Smooth muscle cell (in vitro differentiated cells): ENCODE measurements around the gene DNAH10. TPM values are rescaled to one million over a fixed set of nuclear protein-coding genes. Genes with fewer than 3 reads are reported as not detected.

Experiments used
- DNase-seq: peaks from one replicate; lab custom pipeline; 2025; ENCODE audit not compliant: unreplicated experiment; lab: John Stamatoyannopoulos, UW
- H2AFZ ChIP-seq: fragments of 200-600 bp; sonication (generic); 2 replicates; pipeline ENCODE4 v1.6.0; 2016; ENCODE audit warnings: antibody characterized with exemption, low read depth, mild to moderate bottlenecking
- H3F3A ChIP-seq: fragments of 200-600 bp; sonication (generic); 2 replicates; pipeline ENCODE4 v1.6.0; 2017; ENCODE audit warnings: antibody characterized with exemption, low read depth
- H3K27ac ChIP-seq: fragments of 200-600 bp; sonication (generic); 2 replicates; pipeline ENCODE4 v1.5.1; 2016; ENCODE audit warnings: low read depth, mild to moderate bottlenecking
- H3K27me3 ChIP-seq: fragments of 200-600 bp; sonication (generic); 2 replicates; pipeline ENCODE4 v1.6.1; 2016; ENCODE audit warnings: low read depth, mild to moderate bottlenecking
- H3K36me3 ChIP-seq: fragments of 200-600 bp; sonication (generic); 2 replicates; pipeline ENCODE4 v1.5.1; 2016; ENCODE audit warnings: low read depth
- H3K4me1 ChIP-seq: fragments of 200-600 bp; sonication (generic); 2 replicates; pipeline ENCODE4 v1.5.1; 2016; ENCODE audit warnings: low read depth
- H3K4me2 ChIP-seq: fragments of 200-600 bp; sonication (generic); 2 replicates; pipeline ENCODE4 v1.6.0; 2016; ENCODE audit warnings: mild to moderate bottlenecking
- H3K4me3 ChIP-seq: fragments of 200-600 bp; sonication (generic); 2 replicates; pipeline ENCODE4 v1.5.1; 2016; ENCODE audit warnings: mild to moderate bottlenecking
- H3K79me2 ChIP-seq: fragments of 200-600 bp; sonication (generic); 2 replicates; pipeline ENCODE4 v1.6.0; 2016; ENCODE audit warnings: low read depth, mild to moderate bottlenecking
- H3K9ac ChIP-seq: fragments of 200-600 bp; sonication (generic); 2 replicates; pipeline ENCODE4 v1.6.0; 2016; ENCODE audit warnings: low read depth
- H3K9me3 ChIP-seq: fragments of 200-600 bp; sonication (generic); replicated peaks from 2 replicates; pipeline ENCODE4 v1.5.1; 2016; ENCODE audit warnings: low read depth
- H4K20me1 ChIP-seq: fragments of 200-600 bp; sonication (generic); 2 replicates; pipeline ENCODE4 v1.6.0; 2016; ENCODE audit warnings: low read depth
- WGBS: methylation state at CpG from one replicate; pipeline ENCODE4 v1.1.7; 2016; ENCODE audit warnings: low lambda C conversion rate; 5-methylcytosine and 5-hydroxymethylcytosine counted together
- polyA plus RNA-seq: library from polyadenylated mRNA; unstranded; fragments of >200 nt; fragmentation: Nextera tagmentation; extraction: Ambion mirVana; gene quantifications from 2 replicates; pipeline ENCODE4 v1.2.1, GENCODE V29; 2016
- total RNA-seq: library from RNA; depleted of rRNA; stranded (reverse); fragments of >200 nt; gene quantifications from 2 replicates; pipeline ENCODE4 v1.2.3, GENCODE V29; 2014
- TF ChIP-seq, protein P1 (sequence below): fragments of 200-600 bp; sonication (generic); IDR thresholded peaks from 2 replicates; pipeline ENCODE4 v1.5.1; 2017; ENCODE audit warnings: borderline replicate concordance, mild to moderate bottlenecking, antibody characterized with exemption; ENCODE audit not compliant: insufficient read depth, poor library complexity, severe bottlenecking

The DNAH10 gene
- total and polyA plus RNA-seq, 2 experiments from 2014 or later = 1.5 to 2.2 TPM

DNA sequence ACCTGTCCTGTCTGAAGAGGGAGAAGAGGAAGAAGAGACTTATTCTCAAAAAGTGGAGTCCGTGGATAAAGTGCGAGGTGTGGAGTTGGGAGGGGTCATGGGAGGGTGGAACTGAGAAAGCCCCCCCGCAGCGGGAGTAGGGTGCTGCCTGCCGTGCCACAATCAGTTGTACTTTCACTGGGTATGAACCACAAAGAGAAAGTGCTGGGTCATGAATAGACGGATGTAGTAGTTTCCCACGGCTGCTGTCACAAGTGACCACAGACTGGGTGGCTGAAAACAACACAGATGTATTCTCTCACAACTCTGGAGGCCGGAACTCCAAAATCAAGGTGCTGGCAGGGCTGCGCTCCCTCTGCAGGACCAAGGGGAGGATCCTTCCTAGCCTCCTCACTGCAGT lies 5.5 kb downstream of the DNAH10 start:
- H3K9me3 ChIP-seq = no peaks in the 10 kb centered on the region
- DNase-seq = no peak
- H3K36me3 ChIP-seq = no peaks in the 10 kb centered on the region
- H3K4me3 ChIP-seq = no peak overlapping the region
- TF ChIP-seq, protein P1, sequence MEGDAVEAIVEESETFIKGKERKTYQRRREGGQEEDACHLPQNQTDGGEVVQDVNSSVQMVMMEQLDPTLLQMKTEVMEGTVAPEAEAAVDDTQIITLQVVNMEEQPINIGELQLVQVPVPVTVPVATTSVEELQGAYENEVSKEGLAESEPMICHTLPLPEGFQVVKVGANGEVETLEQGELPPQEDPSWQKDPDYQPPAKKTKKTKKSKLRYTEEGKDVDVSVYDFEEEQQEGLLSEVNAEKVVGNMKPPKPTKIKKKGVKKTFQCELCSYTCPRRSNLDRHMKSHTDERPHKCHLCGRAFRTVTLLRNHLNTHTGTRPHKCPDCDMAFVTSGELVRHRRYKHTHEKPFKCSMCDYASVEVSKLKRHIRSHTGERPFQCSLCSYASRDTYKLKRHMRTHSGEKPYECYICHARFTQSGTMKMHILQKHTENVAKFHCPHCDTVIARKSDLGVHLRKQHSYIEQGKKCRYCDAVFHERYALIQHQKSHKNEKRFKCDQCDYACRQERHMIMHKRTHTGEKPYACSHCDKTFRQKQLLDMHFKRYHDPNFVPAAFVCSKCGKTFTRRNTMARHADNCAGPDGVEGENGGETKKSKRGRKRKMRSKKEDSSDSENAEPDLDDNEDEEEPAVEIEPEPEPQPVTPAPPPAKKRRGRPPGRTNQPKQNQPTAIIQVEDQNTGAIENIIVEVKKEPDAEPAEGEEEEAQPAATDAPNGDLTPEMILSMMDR = no peak
- H2AFZ ChIP-seq = no peak overlapping the region
- no peak overlapping the region for H3K27ac ChIP-seq
- no peak overlapping the region for H3K9ac ChIP-seq
- H3K27me3 ChIP-seq = peaks cover 24% of the 10 kb centered on the region
- H4K20me1 ChIP-seq = no peaks in the 10 kb centered on the region
- no peaks in the 10 kb centered on the region for H3K4me1 ChIP-seq
- H3K4me2 ChIP-seq = no peak overlapping the region
- no peaks in the 10 kb centered on the region for H3F3A ChIP-seq
- no peaks in the 10 kb centered on the region for H3K79me2 ChIP-seq
- 90% methylated on average over 9 of the region's 9 CpGs for WGBS

DNA sequence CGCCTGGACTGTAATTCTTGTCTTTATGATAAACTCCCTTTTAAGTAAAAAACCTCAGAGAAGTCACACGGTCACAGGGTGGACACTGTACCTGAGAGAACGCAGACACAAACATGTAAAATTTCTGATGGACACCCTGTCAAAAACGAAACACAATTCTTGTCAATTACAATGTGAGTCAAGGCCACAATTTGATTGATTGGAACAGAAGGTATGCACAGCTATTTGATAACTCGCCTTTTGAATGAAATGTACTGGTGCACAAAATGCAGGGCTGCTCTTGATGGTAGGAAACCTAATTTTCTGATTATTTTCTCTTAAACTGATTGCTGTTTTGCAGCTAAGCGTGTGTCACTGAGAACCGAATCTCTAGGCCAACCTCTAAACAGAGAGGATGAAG lies 9.2 kb downstream of the DNAH10 start:
- Histone ChIP-seq H3F3A (no peaks in the 10 kb centered on the region), H3K79me2 (no peaks in the 10 kb centered on the region), H4K20me1 (no peaks in the 10 kb centered on the region), H3K4me2 (no peak overlapping the region), H3K27ac (no peak overlapping the region), H3K27me3 (peaks cover 13% of the 10 kb centered on the region), H3K9ac (no peak overlapping the region), H3K9me3 (no peaks in the 10 kb centered on the region), H3K4me1 (no peaks in the 10 kb centered on the region), H3K4me3 (no peak overlapping the region), H3K36me3 (no peaks in the 10 kb centered on the region), H2AFZ (no peak overlapping the region)
- WGBS = 88% methylated on average over 7 of the region's 7 CpGs
- TF ChIP-seq, protein P1 = no peak
- no peak for DNase-seq

DNA sequence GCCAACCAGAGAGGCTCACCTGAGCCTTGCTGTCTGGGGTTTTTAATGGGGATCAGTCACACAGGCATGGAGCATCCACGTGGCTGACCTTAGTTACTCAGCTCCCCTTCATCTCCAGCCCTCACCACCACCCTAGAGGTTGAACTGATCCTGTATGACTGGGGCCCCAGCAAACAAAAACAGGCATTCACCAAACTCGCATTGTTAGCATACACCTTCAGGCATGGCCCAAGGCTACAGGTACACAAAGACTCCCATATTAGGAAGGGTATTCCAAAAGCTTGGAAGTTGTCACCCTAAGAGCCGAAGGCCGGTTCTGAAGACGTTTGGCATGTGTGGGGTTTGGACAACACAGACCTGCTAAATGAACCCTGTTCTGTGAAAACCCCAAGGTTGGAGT lies 10.0 kb downstream of the DNAH10 start:
- no peaks in the 10 kb centered on the region for H3K4me1 ChIP-seq
- H4K20me1 ChIP-seq = no peaks in the 10 kb centered on the region
- H3K9ac ChIP-seq = no peak overlapping the region
- no peak overlapping the region for H2AFZ ChIP-seq
- no peak overlapping the region for H3K4me2 ChIP-seq
- H3K4me3 ChIP-seq = no peak overlapping the region
- H3K27ac ChIP-seq = no peak overlapping the region
- H3K9me3 ChIP-seq = no peaks in the 10 kb centered on the region
- WGBS = 73% methylated on average over 5 of the region's 5 CpGs
- H3K36me3 ChIP-seq = no peaks in the 10 kb centered on the region
- no peak for DNase-seq
- H3K27me3 ChIP-seq = peaks cover 13% of the 10 kb centered on the region
- H3F3A ChIP-seq = no peaks in the 10 kb centered on the region
- TF ChIP-seq, protein P1 = no peak
- no peaks in the 10 kb centered on the region for H3K79me2 ChIP-seq

DNA sequence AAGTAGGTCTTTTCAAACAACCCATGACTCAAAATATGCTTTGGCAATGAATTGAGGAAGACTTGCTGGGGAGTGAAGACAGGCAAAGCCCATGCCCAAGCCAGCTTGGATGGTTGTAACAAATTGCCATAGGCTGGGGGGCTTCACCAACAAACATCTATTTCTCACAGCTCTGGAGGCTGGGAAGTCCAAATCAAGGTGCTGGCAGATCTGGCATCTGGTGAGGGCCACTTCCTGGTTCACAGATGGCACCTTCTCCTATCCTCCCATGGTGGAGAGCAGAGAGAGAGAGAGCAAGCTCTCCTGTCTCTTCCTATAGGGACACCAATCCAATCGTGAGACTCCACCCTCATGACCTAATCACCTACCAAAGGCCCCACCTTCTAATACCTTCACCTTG lies 11.3 kb downstream of the DNAH10 start:
- H3K36me3 ChIP-seq = no peaks in the 10 kb centered on the region
- no peak overlapping the region for H3K27ac ChIP-seq
- H4K20me1 ChIP-seq = no peaks in the 10 kb centered on the region
- no peak overlapping the region for H3K4me3 ChIP-seq
- H3K79me2 ChIP-seq = no peaks in the 10 kb centered on the region
- no peak overlapping the region for H2AFZ ChIP-seq
- DNase-seq = no peak
- H3K4me1 ChIP-seq = no peaks in the 10 kb centered on the region
- H3K27me3 ChIP-seq = peaks cover 13% of the 10 kb centered on the region
- WGBS = 54% methylated on average over 1 of the region's 1 CpG
- H3K9me3 ChIP-seq = no peaks in the 10 kb centered on the region
- no peak overlapping the region for H3K9ac ChIP-seq
- H3K4me2 ChIP-seq = no peak overlapping the region
- TF ChIP-seq, protein P1 = no peak
- H3F3A ChIP-seq = no peaks in the 10 kb centered on the region
